ENCODE data around the gene TRIM2. TPM values are rescaled to one million over a fixed set of nuclear protein-coding genes. Genes with fewer than 3 reads are reported as not detected.

The TRIM2 gene
- polyA plus RNA-seq, 3 donors = 68.1 to 89.2 (median 74.4) TPM

- no peak for DNase-seq (ENCODE audit: extremely low read depth in 1 of 11, low read depth in 9 of 11, low spot score in 4 of 11)
These were observed 35.2 kb downstream of the TRIM2 start for GRCh38 chr4:153239409-153239808.

GRCh38 chr4:153241295-153241694 lies 37.1 kb downstream of the TRIM2 start:
- DNase-seq (ENCODE audit: extremely low read depth in 1 of 11, low read depth in 9 of 11, low spot score in 4 of 11) = no peak

GRCh38 chr4:153241970-153242838 lies 38.0 kb downstream of the TRIM2 start:
- DNase-seq (ENCODE audit: extremely low read depth in 1 of 11, low read depth in 9 of 11, low spot score in 4 of 11) = no peak

- DNase-seq (ENCODE audit: extremely low read depth in 1 of 11, low read depth in 9 of 11, low spot score in 4 of 11) = no peak
These were observed 38.6 kb downstream of the TRIM2 start for GRCh38 chr4:153242839-153243324.

GRCh38 chr4:153243468-153243867 lies 39.2 kb downstream of the TRIM2 start:
- no peak for DNase-seq (ENCODE audit: extremely low read depth in 1 of 11, low read depth in 9 of 11, low spot score in 4 of 11)

- DNase-seq (ENCODE audit: extremely low read depth in 1 of 11, low read depth in 9 of 11, low spot score in 4 of 11) = no peak
These were observed 40.7 kb downstream of the TRIM2 start for GRCh38 chr4:153244969-153245368.

GRCh38 chr4:153245775-153246174 lies 41.5 kb downstream of the TRIM2 start:
- DNase-seq (ENCODE audit: extremely low read depth in 1 of 11, low read depth in 9 of 11, low spot score in 4 of 11) = no peak

- DNase-seq (ENCODE audit: extremely low read depth in 1 of 11, low read depth in 9 of 11, low spot score in 4 of 11) = no peak
These were observed 42.3 kb downstream of the TRIM2 start for GRCh38 chr4:153246446-153247115.

- no peak for DNase-seq (ENCODE audit: extremely low read depth in 1 of 11, low read depth in 9 of 11, low spot score in 4 of 11)
These were observed 42.9 kb downstream of the TRIM2 start for GRCh38 chr4:153247116-153247490.

GRCh38 chr4:153248641-153249198 lies 44.5 kb downstream of the TRIM2 start:
- no peak for DNase-seq (ENCODE audit: extremely low read depth in 1 of 11, low read depth in 9 of 11, low spot score in 4 of 11)

- peak; percentile 72 to 87 (median 81) for DNase-seq (ENCODE audit: extremely low read depth in 1 of 11, low read depth in 9 of 11, low spot score in 4 of 11)
These were observed 45.2 kb downstream of the TRIM2 start for GRCh38 chr4:153249199-153250041.

GRCh38 chr4:153252122-153252521 lies 47.9 kb downstream of the TRIM2 start:
- DNase-seq (ENCODE audit: extremely low read depth in 1 of 11, low read depth in 9 of 11, low spot score in 4 of 11) = no peak

GRCh38 chr4:153255233-153255632 lies 51.0 kb downstream of the TRIM2 start:
- no peak for DNase-seq (ENCODE audit: extremely low read depth in 1 of 11, low read depth in 9 of 11, low spot score in 4 of 11)

GRCh38 chr4:153257151-153257620 lies 52.9 kb downstream of the TRIM2 start:
- DNase-seq (ENCODE audit: extremely low read depth in 1 of 11, low read depth in 9 of 11, low spot score in 4 of 11) = peak in 1 of 11 donors; percentile 52

GRCh38 chr4:153257991-153258390 lies 53.7 kb downstream of the TRIM2 start:
- no peak for DNase-seq (ENCODE audit: extremely low read depth in 1 of 11, low read depth in 9 of 11, low spot score in 4 of 11)

- no peak for DNase-seq (ENCODE audit: extremely low read depth in 1 of 11, low read depth in 9 of 11, low spot score in 4 of 11)
These were observed 54.5 kb downstream of the TRIM2 start for GRCh38 chr4:153258750-153259149.

- DNase-seq (ENCODE audit: extremely low read depth in 1 of 11, low read depth in 9 of 11, low spot score in 4 of 11) = no peak
These were observed 55.4 kb downstream of the TRIM2 start for GRCh38 chr4:153259661-153260060.

GRCh38 chr4:153260132-153260531 lies 55.9 kb downstream of the TRIM2 start:
- DNase-seq (ENCODE audit: extremely low read depth in 1 of 11, low read depth in 9 of 11, low spot score in 4 of 11) = no peak
